NCI-H82 (cell line): ENCODE data around the gene IFNA8.
A peak's percentile ranks its signal among the peaks of the same experiment; 100 is the strongest.
"Not testable (repeated sequence)": the region's sequence is repeated elsewhere in the genome, so short reads cannot be mapped to it uniquely, and the experiment has no call there.

Experiments used
- DNase-seq: peaks from one replicate; lab custom pipeline; 2025; lab: John Stamatoyannopoulos, UW

Gene IFNA8

GRCh38 chr9:21429191-21429590, 20.3 kb downstream of the IFNA8 start:
- DNase-seq: no peak

DNA sequence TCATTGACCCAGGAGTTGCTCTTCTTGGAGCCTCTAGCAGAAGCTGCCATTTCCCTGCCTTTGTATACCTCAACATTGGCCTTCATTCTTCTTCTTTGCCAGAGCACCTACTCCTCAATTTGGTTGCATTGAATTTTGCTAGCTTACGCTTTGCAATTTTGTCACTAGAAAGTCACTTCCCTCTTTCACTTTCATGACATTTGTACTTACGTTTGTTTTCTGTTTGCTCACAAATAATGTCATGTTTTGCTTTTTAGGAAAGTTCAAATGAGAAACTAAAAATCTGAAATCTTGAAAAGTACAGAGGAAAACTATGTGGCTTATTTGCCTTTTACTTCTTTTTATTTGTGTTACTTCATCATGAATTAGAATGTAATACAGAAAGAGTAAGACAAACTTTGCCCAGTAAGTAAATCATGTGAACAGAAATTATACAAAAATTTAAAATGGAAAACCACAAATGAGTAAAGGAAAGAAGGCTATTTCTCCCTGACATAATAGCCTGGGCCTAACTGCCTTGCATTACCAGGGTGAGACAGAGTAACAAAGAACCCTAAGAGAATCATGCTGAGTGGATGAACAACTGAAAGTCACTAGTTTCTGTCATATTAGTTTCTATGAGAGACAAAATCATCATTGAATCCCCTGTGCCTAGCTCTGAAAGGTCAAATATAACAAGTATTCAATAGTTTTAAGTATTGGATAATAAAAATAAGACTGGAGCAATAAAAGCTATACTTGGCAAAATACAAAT, 23.9 kb downstream of the IFNA8 start:
- DNase-seq: no peak

- peak; percentile 92 for DNase-seq
These were observed 25.5 kb downstream of the IFNA8 start for GRCh38 chr9:21434202-21435014.

GRCh38 chr9:21435015-21435383, 26.1 kb downstream of the IFNA8 start:
- not testable (repeated sequence) for DNase-seq

- DNase-seq: no peak
These were observed 31.2 kb downstream of the IFNA8 start, which contains the start of gene IFNA1 for GRCh38 chr9:21440139-21440538. TSS of gene IFNA1 (plus strand) at chr9:21440439. CDS start at chr9:21440508, 69 bp downstream.

- no peak for DNase-seq
These were observed 35.1 kb downstream of the IFNA8 start for GRCh38 chr9:21443849-21444625.

- not testable (repeated sequence) for DNase-seq
These were observed 40.4 kb downstream of the IFNA8 start for GRCh38 chr9:21449312-21449711.

GRCh38 chr9:21450733-21451394, 41.9 kb downstream of the IFNA8 start:
- DNase-seq: no peak

- DNase-seq: no peak
These were observed 43.8 kb downstream of the IFNA8 start for GRCh38 chr9:21452681-21453080.

GRCh38 chr9:21454149-21454548, 45.2 kb downstream of the IFNA8 start:
- no peak for DNase-seq

DNA sequence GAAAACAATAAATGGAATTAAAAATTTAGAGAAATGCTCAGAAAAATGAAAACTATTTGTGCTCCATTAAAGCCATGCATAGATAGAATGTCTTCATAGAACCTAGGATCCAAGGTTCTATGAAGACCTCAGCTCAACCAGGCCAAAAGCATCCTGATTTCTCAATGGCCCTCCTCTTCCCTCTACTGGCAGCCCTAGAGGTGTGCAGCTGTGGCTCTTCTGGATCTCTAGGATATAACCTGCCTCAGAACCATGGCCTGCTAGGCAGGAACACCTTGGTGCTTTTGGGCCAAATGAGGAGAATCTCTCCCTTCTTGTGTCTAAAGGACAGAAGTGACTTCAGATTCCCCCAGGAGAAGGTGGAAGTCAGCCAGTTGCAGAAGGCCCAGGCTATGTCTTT, 46.4 kb downstream of the IFNA8 start:
- peak; percentile 62 for DNase-seq
